ENCODE data around the gene LPIN1.

The LPIN1 gene

DNA sequence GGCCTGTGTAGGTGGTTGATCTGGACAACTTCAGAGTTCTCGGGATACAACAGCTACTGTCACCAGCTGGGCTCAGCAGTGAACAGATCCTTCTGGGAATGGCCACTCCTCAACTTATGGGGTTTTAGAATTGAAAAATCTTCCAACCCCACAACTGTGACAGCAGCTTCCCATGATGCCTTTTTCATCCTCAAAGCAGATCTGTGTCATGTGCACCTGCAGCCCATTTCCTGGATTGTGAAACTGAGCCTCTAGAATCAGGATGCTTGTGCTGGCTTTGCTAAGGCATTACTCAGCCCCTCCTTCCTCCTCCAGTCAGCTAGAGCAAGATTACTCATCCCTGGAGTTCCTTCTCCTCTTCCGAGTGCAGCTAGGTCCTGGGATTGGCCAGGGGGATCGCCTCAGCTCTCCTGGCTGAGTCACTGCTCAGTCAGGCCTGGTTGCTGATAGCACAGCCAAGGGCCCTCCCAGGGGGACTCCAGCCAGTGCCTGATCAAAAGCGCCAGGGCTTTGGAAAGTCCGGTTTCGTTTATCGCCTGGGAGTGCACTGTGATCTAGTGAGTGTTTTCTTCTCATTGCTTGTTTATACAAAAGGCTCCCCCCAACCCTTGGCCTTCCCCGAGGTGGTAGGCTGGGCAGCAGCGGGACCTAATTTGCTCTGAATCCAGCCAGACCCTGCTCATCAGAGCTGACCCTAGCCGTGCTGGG, 2.4 kb upstream of the LPIN1 start:
- H3K4me3 ChIP-seq (ENCODE audit: low read depth, low read length): peak overlapping the region; percentile 7
- DNase-seq (ENCODE audit: low read depth, low spot score): peak; percentile 99
- TF ChIP-seq CTCF (IDR thresholded peaks at IDR 0.05; ENCODE audit: low read depth, low read length): no peak
- in situ Hi-C loops (cut with HindIII; ENCODE audit: low sequenced_read_pairs): no loop called here

GRCh38 chr2:11744631-11745394, 1.6 kb upstream of the LPIN1 start:
- H3K4me3 ChIP-seq (ENCODE audit: low read depth, low read length): peak overlapping the region; percentile 7
- in situ Hi-C loops (cut with HindIII; ENCODE audit: low sequenced_read_pairs): no loop called here
- TF ChIP-seq CTCF (IDR thresholded peaks at IDR 0.05; ENCODE audit: low read depth, low read length): peak; percentile 66
- peak; percentile 53 for DNase-seq (ENCODE audit: low read depth, low spot score)

DNA sequence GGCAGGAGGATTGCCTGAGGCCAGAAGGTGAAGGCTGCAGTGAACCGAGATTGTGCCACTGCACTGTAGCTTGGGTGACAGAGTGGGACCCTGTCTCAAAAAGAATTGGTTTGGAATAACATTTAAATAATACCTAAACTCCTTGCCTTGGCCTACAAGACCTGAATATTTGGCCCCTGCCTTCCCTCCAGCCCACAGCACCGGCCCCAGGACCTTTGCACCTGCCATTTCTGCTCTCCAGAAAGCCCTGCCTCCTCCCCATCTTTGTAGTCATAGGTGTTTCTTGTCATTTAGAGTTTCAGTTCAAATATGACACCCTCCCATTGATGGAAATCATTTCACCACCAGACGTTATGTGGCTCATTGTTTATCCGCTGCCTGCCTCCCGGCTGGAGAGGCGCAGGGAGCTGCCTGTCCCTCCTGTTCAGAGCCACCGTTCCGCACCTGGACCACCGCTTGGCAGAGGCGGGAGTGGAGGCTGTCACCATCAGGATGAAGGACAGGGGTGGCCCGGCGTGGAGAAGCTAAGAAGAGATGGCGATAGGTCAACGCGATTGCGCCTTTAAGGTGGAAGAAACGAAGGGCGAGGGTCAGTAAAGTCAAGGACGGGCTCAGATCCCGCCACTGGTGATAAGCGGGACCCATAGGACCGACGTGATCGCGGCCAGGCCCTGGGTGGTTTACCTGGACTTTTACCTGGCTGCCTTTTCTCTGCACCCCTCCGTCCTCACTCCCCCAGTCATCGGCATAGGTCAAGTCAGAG, 638 bp upstream of the LPIN1 start:
- H3K4me3 ChIP-seq (ENCODE audit: low read depth, low read length): peak overlapping the region; percentile 14
- DNase-seq (ENCODE audit: low read depth, low spot score): no peak
- TF ChIP-seq CTCF (IDR thresholded peaks at IDR 0.05; ENCODE audit: low read depth, low read length): no peak
- in situ Hi-C loops (cut with HindIII; ENCODE audit: low sequenced_read_pairs): no loop called here

GRCh38 chr2:11746807-11747459, 501 bp downstream of the LPIN1 start:
- H3K4me3 ChIP-seq (ENCODE audit: low read depth, low read length): peak overlapping the region; percentile 74
- in situ Hi-C loops (cut with HindIII; ENCODE audit: low sequenced_read_pairs): no loop called here
- DNase-seq (ENCODE audit: low read depth, low spot score): peak; percentile 41
- no peak for TF ChIP-seq CTCF (IDR thresholded peaks at IDR 0.05; ENCODE audit: low read depth, low read length)

DNA sequence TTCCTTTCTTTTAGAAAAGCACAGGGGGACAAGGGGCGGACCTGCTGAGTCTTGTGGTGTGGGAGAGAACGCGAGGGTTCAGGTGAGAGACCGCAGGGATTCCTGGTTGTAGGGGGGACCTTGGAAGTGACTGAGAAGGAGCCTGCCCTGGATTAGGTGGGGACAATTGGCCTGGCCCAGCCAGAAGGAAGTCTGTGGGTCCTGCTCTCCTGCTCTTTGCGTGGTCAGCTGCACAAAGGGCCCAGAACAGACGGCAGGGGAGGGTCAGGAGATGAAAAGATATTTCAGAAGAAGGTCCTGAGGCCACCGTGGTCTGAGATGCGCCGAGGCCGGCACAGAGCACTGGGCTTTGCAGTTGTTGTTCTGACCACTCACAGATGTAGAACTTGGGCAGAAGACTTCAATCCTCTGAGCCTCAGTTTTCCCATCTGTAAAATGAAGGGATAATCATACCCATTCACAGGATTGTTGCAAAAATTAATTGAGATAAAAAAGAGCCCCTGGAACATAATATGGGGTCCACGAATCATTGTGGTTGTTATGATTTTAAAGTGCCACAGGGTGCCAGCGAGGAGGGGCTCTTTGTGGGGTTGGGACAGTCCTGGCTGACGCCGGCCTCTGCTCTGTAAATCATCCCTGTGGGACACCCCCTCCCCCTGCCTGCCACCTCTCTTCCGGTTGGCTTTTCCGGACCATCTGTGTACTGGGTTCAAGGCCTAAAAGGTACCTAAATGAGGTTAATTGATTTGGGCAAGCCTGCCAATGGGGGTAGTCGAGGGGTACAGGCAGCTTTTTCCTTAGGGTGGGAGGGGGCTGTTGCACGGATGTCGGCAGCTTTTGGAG, 1.8 kb downstream of the LPIN1 start:
- DNase-seq (ENCODE audit: low read depth, low spot score): no peak
- peak overlapping the region; percentile 74 for H3K4me3 ChIP-seq (ENCODE audit: low read depth, low read length)
- in situ Hi-C loops (cut with HindIII; ENCODE audit: low sequenced_read_pairs): no loop called here
- TF ChIP-seq CTCF (IDR thresholded peaks at IDR 0.05; ENCODE audit: low read depth, low read length): no peak

All from astrocyte of the spinal cord (primary cell).